Adrenal gland (tissue), 5 donors: ENCODE data around the gene ANXA6.

Experiments
- CTCF ChIP-seq, 6 experiments: fragments of 450-650 bp in 4 of 6; fragments of 200-600 bp in 2 of 6; sonication (generic) in 1 of 6; IDR thresholded peaks; 1 replicate in 5 of 6; 2 replicates in 1 of 6; pipeline versions ENCODE4 v1.5.1 to v1.8.0; 2016 to 2021; ENCODE audit warnings: antibody characterized with exemption in 6 of 6, mild to moderate bottlenecking in 2 of 6, moderate library complexity in 1 of 6
- POLR2A ChIP-seq, 2 donors: fragments of 450-650 bp; IDR thresholded peaks; one replicate each; pipeline ENCODE4 v1.6.1; 2017; ENCODE audit warnings: antibody characterized with exemption in 2 of 2, mild to moderate bottlenecking in 2 of 2, moderate library complexity in 1 of 2
- donor health status: DM: no; HTN: no; CAD: no.

GRCh38 chr5:151092762-151093161, 64.8 kb downstream of the ANXA6 start:
- TF ChIP-seq POLR2A (IDR thresholded peaks at IDR 0.05) (no peak), CTCF (IDR thresholded peaks at IDR 0.05) (no peak)
